Aortic smooth muscle cell (primary cell): ENCODE measurements around the gene RPL11. TPM values are rescaled to one million over a fixed set of nuclear protein-coding genes. Genes with fewer than 3 reads are reported as not detected.

Source experiments
- total RNA-seq: library from RNA; depleted of rRNA; stranded (reverse); fragments of >200 nt; gene quantifications from 2 replicates; pipeline ENCODE4 v1.2.3, GENCODE V29; 2014

Gene RPL11
- 1,392 and 1,626 TPM in 2 replicates for total RNA-seq

DNA sequence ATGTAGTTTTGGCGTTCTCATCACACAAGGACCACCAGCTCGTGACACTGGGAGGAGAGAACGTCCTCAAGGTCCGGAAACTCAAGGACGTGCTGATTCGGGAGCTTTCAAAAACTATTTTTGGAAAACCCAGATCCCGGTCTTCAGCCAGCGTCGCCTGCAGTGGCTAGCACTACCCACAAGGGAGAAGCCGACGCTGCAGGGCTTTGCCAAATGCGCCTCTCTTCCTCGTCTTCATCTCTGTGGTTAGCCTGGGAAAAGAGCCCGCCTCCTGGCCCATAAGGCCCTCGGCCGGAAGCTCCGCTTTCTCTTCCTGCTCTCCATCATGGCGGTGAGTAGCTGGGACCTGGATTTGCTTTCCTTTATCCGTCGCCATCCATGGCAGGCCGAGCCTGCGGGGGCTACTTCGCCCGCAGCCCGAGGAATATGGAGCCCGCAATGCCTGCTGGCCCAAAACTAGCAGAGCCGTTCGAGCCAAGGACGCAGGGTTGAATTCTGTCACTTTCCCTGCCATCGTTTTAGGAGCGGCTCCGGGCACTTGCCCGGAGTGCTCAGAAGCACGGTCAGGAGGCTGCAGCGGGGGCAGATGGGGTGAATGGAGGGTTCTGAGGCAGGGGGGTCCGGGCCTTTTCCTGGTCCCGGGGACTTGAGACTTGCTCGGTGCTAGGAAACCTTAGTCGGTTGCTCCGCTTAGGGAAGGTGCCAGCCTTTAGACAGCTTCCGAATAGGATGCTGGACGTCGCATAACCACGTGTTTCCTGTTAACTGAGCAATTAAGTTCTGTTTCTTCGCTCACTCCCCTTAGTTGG is at the start of gene RPL11:
Gene RPL11 (plus strand): TSS at position 308 of the 809 bp plus-strand sequence. CDS start 18 bp downstream, at position 326.

DNA sequence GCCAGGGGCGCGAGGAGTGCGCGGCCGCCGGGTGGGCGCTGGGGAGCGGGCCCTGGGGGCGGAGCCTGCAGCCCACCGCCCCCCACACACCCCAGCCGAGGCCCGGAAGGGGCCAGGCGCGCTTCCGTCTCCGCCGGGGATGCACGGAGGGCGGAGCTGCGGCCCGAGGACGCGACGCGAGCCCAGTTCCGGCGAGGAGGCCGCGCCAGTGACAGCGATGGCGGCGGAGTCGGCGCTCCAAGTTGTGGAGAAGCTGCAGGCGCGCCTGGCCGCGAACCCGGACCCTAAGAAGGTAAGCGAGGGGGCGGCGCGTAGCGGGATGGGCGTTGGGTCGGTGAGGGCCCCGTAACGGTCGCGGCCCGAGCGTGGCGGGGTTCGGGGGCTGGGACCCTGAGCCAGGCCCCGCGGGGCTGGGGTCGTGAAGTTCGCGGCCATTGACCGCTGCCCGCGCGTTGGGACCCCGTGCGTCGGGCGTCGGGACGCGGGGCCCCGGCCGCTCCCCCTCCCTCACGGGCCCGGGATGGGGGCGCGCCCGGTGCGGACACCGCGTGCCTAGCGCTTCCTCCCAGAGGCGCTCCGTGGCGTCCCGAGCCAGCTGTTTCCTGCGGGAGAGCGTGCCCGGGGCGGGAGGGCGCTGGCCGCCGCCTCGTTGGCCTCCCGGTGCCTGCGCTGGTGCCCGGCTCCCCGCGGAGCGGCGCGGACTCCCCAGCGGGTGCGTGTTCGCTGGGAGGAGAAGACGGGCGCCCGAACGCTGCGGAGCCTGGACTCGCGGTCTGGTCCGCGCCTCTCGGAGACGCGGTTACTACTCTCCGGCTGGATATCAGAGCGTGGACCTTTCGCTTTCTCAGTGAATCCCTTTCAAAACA is 51.9 kb downstream of the RPL11 start, which contains the start of gene ELOA:
Gene ELOA (plus strand): TSS at position 185 of the 866 bp plus-strand sequence. CDS start 33 bp downstream, at position 218.

Other genes with a start within 250 kb of the RPL11 start
- gene ASAP3, start 207.6 kb upstream of the RPL11 start, total RNA-seq = 14.1 and 14.7 TPM in 2 replicates
- gene E2F2, start 160.6 kb upstream of the RPL11 start, total RNA-seq = 0.93 and 2.1 TPM in 2 replicates
- 220 and 236 TPM in 2 replicates for gene ID3, start 132.3 kb upstream of the RPL11 start, total RNA-seq
- gene ELOA, start 51.7 kb downstream of the RPL11 start, total RNA-seq = 31.5 and 32.4 TPM in 2 replicates
- 31.5 and 44.3 TPM in 2 replicates for gene PITHD1, start 86.6 kb downstream of the RPL11 start, total RNA-seq
- gene LYPLA2, start 99.3 kb downstream of the RPL11 start, total RNA-seq = 35.8 and 45.2 TPM in 2 replicates
- gene GALE, start 108.9 kb downstream of the RPL11 start, total RNA-seq = 19.3 and 29.3 TPM in 2 replicates
- 50.6 and 54.3 TPM in 2 replicates for gene HMGCL, start 133.6 kb downstream of the RPL11 start, total RNA-seq
- gene FUCA1, start 176.5 kb downstream of the RPL11 start, total RNA-seq = 21.8 and 26.3 TPM in 2 replicates
- not detected in 2 replicates for gene CNR2, start 221.6 kb downstream of the RPL11 start, total RNA-seq